NK-92 treated with Interleukin-12 subunit alpha and Interleukin-12 subunit beta, amount 100 ng/mL, for 24 hours (cell line): ENCODE data around the gene TBXA2R.
"Not testable (repeated sequence)": the region's sequence is repeated elsewhere in the genome, so short reads cannot be mapped to it uniquely, and the experiment has no call there.

Experiments
- DNase-seq: peaks from one replicate; lab custom pipeline; 2025; lab: John Stamatoyannopoulos, UW

The TBXA2R gene

GRCh38 chr19:3577723-3578344 lies 28.8 kb downstream of the TBXA2R start:
- DNase-seq, result no peak

DNA sequence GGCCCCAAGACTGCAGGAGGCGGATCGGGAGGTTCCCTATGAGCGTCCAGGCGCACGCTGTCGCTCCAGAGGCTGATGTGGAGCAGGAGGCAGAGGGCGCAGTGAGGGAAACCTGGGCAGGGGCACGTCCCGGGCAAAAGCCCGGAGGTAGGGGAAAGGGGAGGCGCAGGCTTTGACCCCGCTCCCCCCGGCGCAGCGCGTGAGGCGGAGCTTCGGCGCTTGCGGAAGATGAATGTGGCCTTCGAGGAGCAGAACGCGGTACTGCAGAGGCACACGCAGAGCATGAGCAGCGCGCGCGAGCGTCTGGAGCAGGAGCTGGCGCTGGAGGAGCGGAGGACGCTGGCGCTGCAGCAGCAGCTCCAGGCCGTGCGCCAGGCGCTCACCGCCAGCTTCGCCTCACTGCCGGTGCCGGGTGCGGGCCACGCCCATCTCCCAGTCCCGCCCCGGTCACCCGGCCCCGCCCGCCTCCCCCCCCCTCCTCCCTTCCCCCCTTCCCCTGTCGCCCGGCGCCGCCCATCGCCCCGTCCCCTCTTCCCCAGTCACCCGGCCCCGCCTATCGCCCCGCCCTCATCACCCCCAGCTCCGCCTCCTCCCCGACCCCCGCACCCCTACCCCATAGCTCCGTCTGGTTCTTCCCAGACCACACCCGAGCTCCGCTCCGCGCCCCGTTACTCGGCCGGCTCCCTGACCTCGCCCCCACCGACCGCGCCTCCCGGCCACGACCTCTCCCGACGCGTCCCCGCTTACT lies 29.8 kb downstream of the TBXA2R start:
- no peak for DNase-seq

GRCh38 chr19:3575949-3576673 lies 30.6 kb downstream of the TBXA2R start:
- DNase-seq, result no peak

DNA sequence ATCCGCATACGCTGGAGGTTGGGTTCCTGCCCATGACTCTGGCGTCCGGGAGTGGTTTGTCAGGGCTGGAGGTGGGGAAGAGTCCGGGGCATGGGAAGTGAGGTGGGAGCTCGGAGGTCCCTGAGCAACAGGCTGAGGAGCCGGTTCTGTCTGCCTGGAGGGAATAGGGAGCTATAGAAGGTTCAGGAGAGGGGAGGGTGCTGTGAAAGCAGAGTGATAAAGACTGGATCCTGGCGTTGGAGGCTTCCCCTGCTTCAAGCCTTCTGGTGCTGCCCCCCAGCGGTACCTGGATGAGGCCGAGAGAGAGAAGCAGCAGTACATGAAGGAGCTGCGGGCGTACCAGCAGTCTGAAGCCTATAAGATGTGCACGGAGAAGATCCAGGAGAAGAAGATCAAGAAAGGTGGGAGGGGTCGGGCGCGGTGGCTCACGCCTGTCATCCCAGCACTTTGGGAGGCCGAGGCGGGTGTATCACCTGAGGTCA lies 31.4 kb downstream of the TBXA2R start:
- DNase-seq, result no peak

DNA sequence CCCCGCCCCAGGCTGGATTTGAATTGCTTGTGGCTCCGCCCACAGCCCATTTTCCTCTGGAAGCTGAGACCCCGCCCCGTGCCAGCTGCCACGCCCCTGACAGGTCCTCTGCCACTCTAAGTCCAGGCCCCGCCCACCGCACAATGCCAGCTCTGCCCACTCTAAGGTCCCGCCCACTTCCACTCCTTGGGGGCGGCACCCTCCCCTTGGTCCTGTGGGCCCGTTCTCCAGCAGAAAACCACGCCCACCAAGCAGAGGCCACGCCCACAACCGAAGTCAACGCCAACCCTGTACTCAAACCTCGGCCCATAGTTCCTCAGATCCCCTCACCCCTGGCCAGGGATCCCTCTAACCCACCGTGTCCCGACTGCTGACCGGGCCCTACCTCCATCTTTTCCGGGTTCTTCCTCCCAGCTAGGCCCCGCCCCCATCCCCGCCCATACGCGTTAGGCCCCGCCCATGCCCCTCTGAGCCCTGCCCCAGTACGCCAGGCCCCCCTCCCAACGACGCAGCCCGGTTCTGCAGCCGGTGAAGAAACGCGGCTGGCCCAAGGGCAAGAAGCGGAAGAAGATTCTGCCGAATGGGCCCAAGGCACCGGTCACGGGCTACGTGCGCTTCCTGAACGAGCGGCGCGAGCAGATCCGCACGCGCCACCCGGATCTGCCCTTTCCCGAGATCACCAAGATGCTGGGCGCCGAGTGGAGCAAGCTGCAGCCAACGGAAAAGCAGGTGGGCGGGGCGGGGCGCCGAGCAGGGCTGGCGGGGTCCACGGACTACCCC lies 32.6 kb downstream of the TBXA2R start:
- DNase-seq, result peak; percentile 70

DNA sequence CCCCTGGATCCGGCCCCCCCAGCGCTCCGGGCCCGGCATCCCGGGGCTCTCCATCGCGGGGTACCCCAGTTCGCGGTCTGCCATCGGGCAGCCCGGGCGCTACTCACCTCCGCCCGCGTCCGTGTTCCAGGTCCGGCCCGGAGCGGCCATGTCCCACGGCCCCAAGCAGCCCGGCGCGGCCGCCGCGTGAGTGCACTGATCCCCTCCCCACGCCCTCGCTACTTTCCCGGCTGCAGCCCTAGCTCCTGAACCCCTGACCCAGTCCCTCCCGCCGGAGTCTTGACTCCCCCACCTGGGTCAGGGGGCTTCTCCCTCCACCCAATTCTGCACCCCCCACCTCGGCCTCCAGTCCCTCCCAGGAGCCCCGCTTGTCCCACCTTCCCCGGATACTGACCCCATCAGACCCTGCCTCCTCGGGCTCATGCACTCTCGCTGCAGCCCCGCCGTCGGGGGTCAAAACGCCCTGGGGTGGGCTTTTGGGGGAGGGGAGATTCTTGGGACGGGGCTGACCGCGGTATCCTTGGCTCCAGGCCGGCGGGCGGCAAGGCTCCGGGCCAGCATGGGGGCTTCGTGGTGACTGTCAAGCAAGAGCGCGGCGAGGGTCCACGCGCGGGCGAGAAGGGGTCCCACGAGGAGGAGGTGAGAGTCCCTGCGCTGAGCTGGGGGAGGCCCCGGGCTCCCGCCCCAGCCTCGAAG lies 33.4 kb downstream of the TBXA2R start:
- no peak for DNase-seq

DNA sequence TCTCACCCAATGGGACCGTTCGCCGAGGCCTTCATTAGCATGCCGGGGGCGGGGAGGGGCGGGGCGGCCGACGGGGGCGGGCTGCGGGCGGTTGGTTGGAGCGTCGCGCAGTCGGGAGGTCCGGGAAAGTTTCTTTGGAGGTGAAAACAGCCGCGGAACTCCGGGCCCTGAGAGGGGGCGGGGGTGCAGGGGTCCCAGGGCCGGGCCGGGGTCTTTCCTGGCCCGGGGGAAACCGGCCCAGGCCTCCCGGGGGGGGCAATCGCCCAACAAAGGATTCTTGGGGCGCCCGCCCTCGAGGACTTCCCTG lies 33.9 kb downstream of the TBXA2R start, which contains the start of gene HMG20B:
Gene HMG20B (plus strand): TSS at position 90 of the 307 bp plus-strand sequence. CDS start 366 bp downstream, outside the sequence.
- DNase-seq, result no peak

DNA sequence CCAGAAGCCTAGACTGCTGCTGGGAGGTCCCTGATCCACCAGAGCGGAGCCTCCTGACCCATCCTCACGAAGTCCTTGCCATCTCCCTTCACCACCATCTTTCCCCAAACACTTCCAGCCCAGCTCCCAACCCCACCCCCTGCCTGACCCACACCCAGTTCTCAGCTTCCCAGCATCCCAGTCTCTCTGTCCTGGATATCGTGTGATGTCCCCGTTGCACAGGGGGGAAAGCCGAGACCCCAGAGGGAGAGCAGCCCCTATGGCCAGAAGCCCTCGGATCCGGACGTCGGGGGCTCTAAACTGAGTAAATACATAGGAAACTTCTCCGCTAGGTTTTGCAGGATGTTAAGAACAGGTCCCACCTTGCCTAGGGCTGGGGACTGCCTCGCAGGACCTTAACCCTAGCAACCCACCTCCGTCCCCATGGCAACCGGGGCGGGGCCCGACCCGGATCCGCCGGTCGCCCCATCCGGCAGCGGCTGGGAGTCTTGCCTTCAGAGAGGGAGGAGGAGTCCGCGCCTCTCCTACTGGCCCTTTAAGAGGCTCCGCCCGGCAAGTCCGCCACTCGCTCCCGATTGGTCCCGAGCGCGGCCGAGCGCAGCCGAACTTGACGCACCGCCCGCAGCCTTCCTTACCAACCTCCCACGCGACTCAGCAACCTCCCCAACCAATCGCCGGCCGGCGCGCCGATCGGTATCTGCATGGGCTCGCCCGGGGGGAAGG lies 34.4 kb downstream of the TBXA2R start:
- peak; percentile 99 for DNase-seq

DNA sequence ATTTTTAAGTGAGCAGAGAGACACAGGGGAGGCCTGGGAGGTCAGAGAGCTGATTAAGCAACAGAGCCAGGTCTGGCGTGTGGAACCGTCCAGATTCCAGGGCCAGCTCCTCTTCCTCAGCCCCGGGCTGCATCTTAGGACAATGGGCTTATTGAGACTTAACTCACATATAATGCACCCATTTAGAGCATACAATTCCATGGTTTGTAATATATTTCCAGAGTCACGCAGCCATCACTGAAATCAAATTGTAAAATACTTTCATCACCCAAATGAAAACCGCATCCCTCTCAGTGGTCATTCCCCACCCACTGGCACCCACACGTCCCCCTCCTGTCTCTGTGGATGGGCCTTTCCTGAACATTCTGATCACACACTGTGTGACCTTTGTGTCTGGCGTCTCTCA lies 36.1 kb downstream of the TBXA2R start:
- DNase-seq, result no peak

GRCh38 chr19:3570042-3570441 lies 36.6 kb downstream of the TBXA2R start:
- DNase-seq, result not testable (repeated sequence)

GRCh38 chr19:3565139-3565538 lies 41.5 kb downstream of the TBXA2R start:
- DNase-seq, result no peak

GRCh38 chr19:3563709-3564524 lies 42.8 kb downstream of the TBXA2R start:
- DNase-seq, result no peak

- DNase-seq, result peak; percentile 85
Observed at GRCh38 chr19:3557461-3558248, 49.0 kb downstream of the TBXA2R start, which contains the start of gene MFSD12. Gene MFSD12, minus strand, starts transcription at chr19:3557586. Its CDS starts 183 bp downstream, at chr19:3557403.

- DNase-seq, result no peak
Observed at GRCh38 chr19:3556978-3557460, 49.7 kb downstream of the TBXA2R start.

DNA sequence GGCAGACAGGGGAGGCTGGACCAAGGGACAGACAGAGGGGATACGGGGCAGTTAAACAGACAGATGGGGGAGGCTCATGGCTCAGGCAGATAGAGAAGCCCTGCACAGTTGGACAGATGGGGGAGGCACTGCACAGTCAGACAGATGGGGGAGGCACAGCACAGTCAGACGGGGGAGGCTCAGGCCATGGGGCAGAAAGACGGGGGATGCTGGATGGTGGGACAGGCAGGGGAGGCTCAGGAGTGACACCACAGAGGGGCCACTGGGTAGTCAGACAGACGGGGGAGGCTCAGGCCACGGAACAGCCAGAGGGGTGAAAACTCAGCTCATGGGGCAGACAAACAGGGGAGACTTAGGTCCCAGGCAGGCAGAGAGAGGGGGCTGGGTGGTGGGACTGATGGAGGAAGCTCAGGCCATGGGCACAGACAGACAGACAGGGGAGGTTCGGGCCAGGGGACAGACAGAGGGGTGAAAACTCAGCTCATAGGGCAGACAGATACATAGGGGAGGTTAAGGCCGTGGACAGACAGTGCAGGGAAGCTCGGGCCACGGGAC lies 50.2 kb downstream of the TBXA2R start:
- DNase-seq, result no peak

- no peak for DNase-seq
Observed at GRCh38 chr19:3555653-3556422, 50.8 kb downstream of the TBXA2R start.

DNA sequence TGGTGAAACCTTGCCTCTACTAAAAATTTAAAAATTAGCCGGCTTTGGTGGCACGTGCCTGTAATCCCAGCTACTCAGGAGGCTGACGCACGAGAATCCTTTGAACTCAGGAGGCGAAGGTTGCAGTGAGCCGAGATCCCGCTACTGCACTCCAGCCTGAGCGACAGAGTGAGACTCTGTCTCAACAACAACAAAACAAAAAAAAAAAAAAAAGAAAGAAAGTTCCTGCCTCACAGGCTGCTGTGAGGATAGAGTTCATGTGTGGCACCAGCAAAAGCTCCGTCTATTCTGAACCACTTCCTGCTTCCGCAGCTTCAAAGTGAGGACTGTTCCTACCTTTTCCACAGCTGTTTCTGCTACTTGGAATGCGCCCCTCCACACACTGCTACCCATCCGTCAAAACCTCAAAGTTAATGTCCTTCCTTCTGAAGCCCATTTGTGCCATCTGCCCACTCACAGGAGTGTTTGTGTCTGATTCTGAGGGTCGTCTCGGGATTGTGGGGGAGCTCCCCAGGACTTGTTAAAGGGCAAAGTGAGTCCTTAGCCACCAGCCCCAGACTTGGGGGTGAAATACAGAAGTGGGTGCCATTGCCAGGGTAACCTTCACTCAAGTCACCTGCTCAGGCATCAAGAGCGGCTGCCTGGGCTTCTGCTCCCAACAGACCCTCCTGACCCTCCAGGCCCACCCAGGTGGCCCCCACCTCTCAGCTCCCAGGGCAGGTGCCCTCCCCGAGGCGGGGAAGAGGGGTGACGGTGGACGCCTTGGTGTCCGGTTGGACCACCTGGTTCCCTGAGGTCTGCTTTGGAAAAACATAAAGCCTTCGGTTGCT lies 52.2 kb downstream of the TBXA2R start:
- no peak for DNase-seq
